Measurements from ENCODE around the gene AKAP6. TPM values are rescaled to one million over a fixed set of nuclear protein-coding genes. Genes with fewer than 3 reads are reported as not detected.

Gene AKAP6
- total RNA-seq, 6 experiments from 2014 or later = 1.7 to 9.6 (median 4.3) TPM

- Histone ChIP-seq H3K9me3 (no peaks in the 10 kb centered on the region), H3K4me1 (no peaks in the 10 kb centered on the region), H3K4me3 (no peak overlapping the region), H3K27me3 (no peaks in the 10 kb centered on the region), H3K36me3 (no peaks in the 10 kb centered on the region), H3K27ac (no peak overlapping the region)
- intact Hi-C loops (cut with DNase I) = no loop called here
- DNase-seq = no peak
- no peak for TF ChIP-seq POLR2A (IDR thresholded peaks at IDR 0.05)
- ATAC-seq = no peak
- WGBS (ENCODE audit: insufficient coverage, low coverage, low lambda C conversion rate, missing lambda C conversion rate) = 85% methylated on average over 5 of the region's 5 CpGs
These were observed 348.2 kb downstream of the AKAP6 start for GRCh38 chr14:32677129-32677780.

GRCh38 chr14:32678088-32678487 lies 349.0 kb downstream of the AKAP6 start:
- 91% methylated on average over 3 of the region's 3 CpGs for WGBS (ENCODE audit: insufficient coverage, low coverage, low lambda C conversion rate, missing lambda C conversion rate)
- DNase-seq (no peak), ATAC-seq (no peak)
- H3K4me3 ChIP-seq = no peak overlapping the region
- no peaks in the 10 kb centered on the region for H3K36me3 ChIP-seq
- no peaks in the 10 kb centered on the region for H3K4me1 ChIP-seq
- intact Hi-C loops (cut with DNase I) = no loop called here
- TF ChIP-seq CTCF (IDR thresholded peaks at IDR 0.05) = no peak
- no peak for TF ChIP-seq POLR2A (IDR thresholded peaks at IDR 0.05)
- H3K27me3 ChIP-seq = no peaks in the 10 kb centered on the region
- H3K27ac ChIP-seq = no peak overlapping the region
- no peaks in the 10 kb centered on the region for H3K9me3 ChIP-seq

GRCh38 chr14:32679927-32680612 lies 351.0 kb downstream of the AKAP6 start:
- ATAC-seq (no peak), DNase-seq (no peak)
- no peaks in the 10 kb centered on the region for H3K9me3 ChIP-seq
- H3K4me3 ChIP-seq = no peak overlapping the region
- H3K36me3 ChIP-seq = no peaks in the 10 kb centered on the region
- no peaks in the 10 kb centered on the region for H3K4me1 ChIP-seq
- TF ChIP-seq CTCF (IDR thresholded peaks at IDR 0.05) (no peak), POLR2A (IDR thresholded peaks at IDR 0.05) (no peak)
- WGBS (ENCODE audit: insufficient coverage, low coverage, low lambda C conversion rate, missing lambda C conversion rate) = 74% methylated on average over 2 of the region's 2 CpGs
- H3K27ac ChIP-seq = no peak overlapping the region
- H3K27me3 ChIP-seq = no peaks in the 10 kb centered on the region
- intact Hi-C loops (cut with DNase I) = no loop called here

- H3K27ac ChIP-seq = no peak overlapping the region
- no peak for ATAC-seq
- H3K9me3 ChIP-seq = no peaks in the 10 kb centered on the region
- no peaks in the 10 kb centered on the region for H3K27me3 ChIP-seq
- DNase-seq = no peak
- TF ChIP-seq CTCF (IDR thresholded peaks at IDR 0.05) (no peak), POLR2A (IDR thresholded peaks at IDR 0.05) (no peak)
- H3K4me3 ChIP-seq = no peak overlapping the region
- intact Hi-C loops (cut with DNase I) = no loop called here
- H3K4me1 ChIP-seq = no peaks in the 10 kb centered on the region
- H3K36me3 ChIP-seq = no peaks in the 10 kb centered on the region
These were observed 352.5 kb downstream of the AKAP6 start for GRCh38 chr14:32681598-32681997.

- H3K27me3 ChIP-seq = no peaks in the 10 kb centered on the region
- H3K4me1 ChIP-seq = no peaks in the 10 kb centered on the region
- H3K27ac ChIP-seq = no peak overlapping the region
- no peak overlapping the region for H3K4me3 ChIP-seq
- DNase-seq = no peak
- WGBS (ENCODE audit: insufficient coverage, low coverage, low lambda C conversion rate, missing lambda C conversion rate) = 84% methylated on average over 3 of the region's 3 CpGs
- no peaks in the 10 kb centered on the region for H3K36me3 ChIP-seq
- TF ChIP-seq CTCF (IDR thresholded peaks at IDR 0.05) (no peak), POLR2A (IDR thresholded peaks at IDR 0.05) (no peak)
- ATAC-seq = no peak
- no peaks in the 10 kb centered on the region for H3K9me3 ChIP-seq
- intact Hi-C loops (cut with DNase I) = no loop called here
These were observed 353.1 kb downstream of the AKAP6 start for GRCh38 chr14:32682214-32682613.

All from right lobe of liver (tissue), 6 donors.